Renal pelvis (tissue), 4 donors: ENCODE data around the gene CEP250. TPM values are rescaled to one million over a fixed set of nuclear protein-coding genes. Genes with fewer than 3 reads are reported as not detected.
A peak's percentile ranks its signal among the peaks of the same experiment; 100 is the strongest.

Source experiments
- DNase-seq: peaks from one replicate; pipeline ENCODE4 v3.0.0-alpha.2; 2013
- polyA plus RNA-seq, 3 donors: library from polyadenylated mRNA; unstranded; fragments of 120-200 nt; gene quantifications; one replicate each; pipeline ENCODE4 v1.2.1, GENCODE V29; 2013; ENCODE audit not compliant: insufficient read length in 3 of 3

CEP250 gene
- polyA plus RNA-seq, 3 donors, result 56.7 to 65.5 (median 64.3) TPM

GRCh38 chr20:35560105-35560511, 104.7 kb downstream of the CEP250 start:
- no peak for DNase-seq

GRCh38 chr20:35560541-35560940, 105.1 kb downstream of the CEP250 start:
- no peak for DNase-seq

GRCh38 chr20:35561268-35561667, 105.9 kb downstream of the CEP250 start:
- DNase-seq, result peak; percentile 29

GRCh38 chr20:35561671-35562070, 106.3 kb downstream of the CEP250 start:
- DNase-seq, result no peak

GRCh38 chr20:35562541-35563110, 107.2 kb downstream of the CEP250 start:
- no peak for DNase-seq

GRCh38 chr20:35563834-35564233, 108.4 kb downstream of the CEP250 start:
- DNase-seq, result no peak

- no peak for DNase-seq
Measured at GRCh38 chr20:35564905-35565304, 109.5 kb downstream of the CEP250 start.

GRCh38 chr20:35568645-35569044, 113.2 kb downstream of the CEP250 start:
- peak; percentile 10 for DNase-seq

Other genes with a start within 250 kb of the CEP250 start
- 1 to 10 TPM; 1.8 to 3.2 (median 1.9) TPM for gene MMP24, start 228.9 kb upstream of the CEP250 start, polyA plus RNA-seq
- gene MMP24OS, start 177.5 kb upstream of the CEP250 start, polyA plus RNA-seq, result 10 to 100 TPM; 37.7 to 49.8 (median 44.4) TPM
- gene EIF6, start 170.8 kb upstream of the CEP250 start, polyA plus RNA-seq, result 100 to 1,000 TPM; 154 to 169 (median 168) TPM
- under 1 TPM in 2 of 3 donors, not detected in 1; 0.03 to 0.05 TPM for gene FAM83C, start 163.2 kb upstream of the CEP250 start, polyA plus RNA-seq
- gene UQCC1, start 43.6 kb upstream of the CEP250 start, polyA plus RNA-seq, result 10 to 100 TPM; 55.5 to 64.4 (median 63.0) TPM
- gene GDF5, start 17.4 kb upstream of the CEP250 start, polyA plus RNA-seq, result under 1 TPM in 2 of 3 donors, not detected in 1; 0.09 to 0.14 TPM
- not detected for gene C20orf173, start 74.1 kb downstream of the CEP250 start, polyA plus RNA-seq
- 100 to 1,000 TPM; 348 to 369 (median 365) TPM for gene ERGIC3, start 86.5 kb downstream of the CEP250 start, polyA plus RNA-seq
- 1 to 10 TPM; 2.6 to 6.5 (median 4.6) TPM for gene SPAG4, start 160.2 kb downstream of the CEP250 start, polyA plus RNA-seq
- 100 to 1,000 TPM; 166 to 209 (median 203) TPM for gene CPNE1, start 209.3 kb downstream of the CEP250 start, polyA plus RNA-seq
- gene RBM12, start 209.3 kb downstream of the CEP250 start, polyA plus RNA-seq, result 100 to 1,000 TPM in 2 of 3 donors, 10 to 100 TPM in 1; 94.7 to 106 (median 102) TPM
- 10 to 100 TPM; 27.3 to 31.6 (median 31.1) TPM for gene NFS1, start 243.8 kb downstream of the CEP250 start, polyA plus RNA-seq
- 100 to 1,000 TPM in 1 of 3 donors, 10 to 100 TPM in 2; 76.5 to 100 (median 91.1) TPM for gene ROMO1, start 243.8 kb downstream of the CEP250 start, polyA plus RNA-seq